ENCODE results near the gene STS. TPM values are rescaled to one million over a fixed set of nuclear protein-coding genes. Genes with fewer than 3 reads are reported as not detected.

Gene STS
- polyA plus RNA-seq, 3 donors: 3.1 to 7.8 (median 6.3) TPM

- H3K9ac ChIP-seq (ENCODE audit: insufficient read depth, low read length, poor library complexity, severe bottlenecking): no peak overlapping the region
These were observed 16.7 kb downstream of the STS start for GRCh38 chrX:7164174-7164573.

GRCh38 chrX:7168371-7168770, 20.9 kb downstream of the STS start:
- Histone ChIP-seq H3K4me3 (replicated peaks in 1 of 3; ENCODE audit: low read depth in 2 of 3, low read length in 3 of 3) (no peak overlapping the region), H3K4me2 (replicated peaks; ENCODE audit: extremely low read depth, low read length, poor library complexity, severe bottlenecking) (no peak overlapping the region), H2AFZ (ENCODE audit: insufficient read depth, low read depth, low read length, poor library complexity, severe bottlenecking) (no peak overlapping the region), H3K9me3 (replicated peaks in 1 of 2; ENCODE audit: control insufficient read depth in 1 of 2, insufficient read depth in 1 of 2, low read length in 2 of 2) (no peaks in the 10 kb centered on the region), H3K27ac (ENCODE audit: low read depth in 1 of 2, low read length in 2 of 2) (no peak overlapping the region), H3K4me1 (ENCODE audit: control insufficient read depth in 1 of 2, insufficient read depth in 2 of 2, low read length in 2 of 2) (no peaks in the 10 kb centered on the region), H3K36me3 (replicated peaks in 1 of 2; ENCODE audit: control insufficient read depth in 1 of 2, insufficient read depth in 2 of 2, low read length in 2 of 2) (no peaks in the 10 kb centered on the region), H4K20me1 (ENCODE audit: insufficient read depth, low read length) (no peaks in the 10 kb centered on the region), H3K79me2 (ENCODE audit: insufficient read depth, low read length) (no peaks in the 10 kb centered on the region), H3K27me3 (ENCODE audit: control insufficient read depth in 2 of 2, insufficient read depth in 2 of 2, low read length in 2 of 2) (no peaks in the 10 kb centered on the region), H3K9ac (ENCODE audit: insufficient read depth, low read length, poor library complexity, severe bottlenecking) (no peak overlapping the region)
- Mint-ChIP-seq H3K4me3 (no peak overlapping the region), H3K27me3 (ENCODE audit: low read depth in 3 of 3) (peaks cover 0 to 9% (median 0%) of the 10 kb centered on the region in 3 donors), H3K36me3 (no peaks in the 10 kb centered on the region), H3K4me1 (no peaks in the 10 kb centered on the region), H3K27ac (no peak overlapping the region), H3K9me3 (peaks cover 0 to 13% (median 6%) of the 10 kb centered on the region in 7 donors)
- no peak for DNase-seq
- intact Hi-C loops (cut with micrococcal nuclease): no loop called here
- no peak for TF ChIP-seq CTCF (IDR thresholded peaks at IDR 0.05)
- WGBS (ENCODE audit: insufficient coverage): no CpG with 5 or more reads among the region's 1 CpG

More at GRCh38 chrX:7164174-7164573, 16.7 kb downstream of the STS start:
- Mint-ChIP-seq H3K9me3 (peaks cover 0 to 13% (median 5%) of the 10 kb centered on the region in 7 donors), H3K4me1 (peaks cover 4% of the 10 kb centered on the region), H3K27ac (no peak overlapping the region), H3K27me3 (ENCODE audit: low read depth in 3 of 3) (peaks cover 0 to 9% (median 3%) of the 10 kb centered on the region in 3 donors), H3K4me3 (no peak overlapping the region), H3K36me3 (no peaks in the 10 kb centered on the region)
- Histone ChIP-seq H3K27ac (ENCODE audit: low read depth in 1 of 2, low read length in 2 of 2) (no peak overlapping the region), H3K4me2 (replicated peaks; ENCODE audit: extremely low read depth, low read length, poor library complexity, severe bottlenecking) (no peak overlapping the region), H3K4me3 (replicated peaks in 1 of 3; ENCODE audit: low read depth in 2 of 3, low read length in 3 of 3) (no peak overlapping the region), H2AFZ (ENCODE audit: insufficient read depth, low read depth, low read length, poor library complexity, severe bottlenecking) (no peak overlapping the region), H4K20me1 (ENCODE audit: insufficient read depth, low read length) (no peaks in the 10 kb centered on the region), H3K36me3 (replicated peaks in 1 of 2; ENCODE audit: control insufficient read depth in 1 of 2, insufficient read depth in 2 of 2, low read length in 2 of 2) (no peaks in the 10 kb centered on the region), H3K79me2 (ENCODE audit: insufficient read depth, low read length) (no peaks in the 10 kb centered on the region), H3K4me1 (ENCODE audit: control insufficient read depth in 1 of 2, insufficient read depth in 2 of 2, low read length in 2 of 2) (peaks cover 1 to 2% of the 10 kb centered on the region in 2 donors), H3K9me3 (replicated peaks in 1 of 2; ENCODE audit: control insufficient read depth in 1 of 2, insufficient read depth in 1 of 2, low read length in 2 of 2) (no peaks in the 10 kb centered on the region), H3K27me3 (ENCODE audit: control insufficient read depth in 2 of 2, insufficient read depth in 2 of 2, low read length in 2 of 2) (no peaks in the 10 kb centered on the region)
- intact Hi-C loops (cut with micrococcal nuclease): no loop called here
- DNase-seq: no peak
- WGBS (ENCODE audit: insufficient coverage): no CpG with 5 or more reads among the region's 3 CpGs
- no peak for TF ChIP-seq CTCF (IDR thresholded peaks at IDR 0.05)

Measured in CD14-positive monocyte (primary cell).